Bronchus fibroblast of lung (primary cell): ENCODE results near the gene KRT76. TPM values are rescaled to one million over a fixed set of nuclear protein-coding genes. Genes with fewer than 3 reads are reported as not detected.

Experiments used
- total RNA-seq: library from RNA; depleted of rRNA; stranded (reverse); fragments of >200 nt; gene quantifications from 2 replicates; pipeline ENCODE4 v1.2.3, GENCODE V29; 2015

The KRT76 gene
- not detected in 2 replicates for total RNA-seq

GRCh38 chr12:52776913-52777395 is at the start of gene KRT76:
Gene KRT76 (minus strand): TSS chr12:52777345. CDS start chr12:52777291, 54 bp downstream.

GRCh38 chr12:52813885-52814709 is 37.0 kb upstream of the KRT76 start, which contains the start of gene KRT4:
Gene KRT4 (minus strand): TSS chr12:52814116. CDS start chr12:52814058, 58 bp downstream.

GRCh38 chr12:52795694-52796428 is 18.7 kb upstream of the KRT76 start, which contains the start of gene KRT3:
Gene KRT3 (minus strand): TSS chr12:52796117. CDS start chr12:52796042, 75 bp downstream.

Other genes with a start within 250 kb of the KRT76 start
- gene KRT71, start 224.2 kb downstream of the KRT76 start, total RNA-seq: not detected in 2 replicates
- gene KRT74, start 203.5 kb downstream of the KRT76 start, total RNA-seq: not detected in 2 replicates
- not detected in 2 replicates for gene KRT72, start 175.9 kb downstream of the KRT76 start, total RNA-seq
- gene KRT73, start 158.8 kb downstream of the KRT76 start, total RNA-seq: not detected in 2 replicates
- gene KRT2, start 125.1 kb downstream of the KRT76 start, total RNA-seq: not detected in 2 replicates
- gene KRT1, start 96.9 kb downstream of the KRT76 start, total RNA-seq: not detected in 2 replicates
- gene KRT77, start 73.8 kb downstream of the KRT76 start, total RNA-seq: not detected in 2 replicates
- not detected in 2 replicates for gene KRT3, start 18.8 kb upstream of the KRT76 start, total RNA-seq
- gene KRT4, start 36.8 kb upstream of the KRT76 start, total RNA-seq: not detected in 2 replicates
- gene KRT79, start 57.0 kb upstream of the KRT76 start, total RNA-seq: not detected in 2 replicates
- gene KRT78, start 71.6 kb upstream of the KRT76 start, total RNA-seq: not detected in 2 replicates
- 27.1 TPM in 2 replicates for gene KRT8, start 127.7 kb upstream of the KRT76 start, total RNA-seq
- gene KRT18, start 171.8 kb upstream of the KRT76 start, total RNA-seq: 135 and 154 TPM in 2 replicates
- 380 and 439 TPM in 2 replicates for gene EIF4B, start 229.1 kb upstream of the KRT76 start, total RNA-seq